Measurements from ENCODE around the gene CIROP.

Gene CIROP

GRCh38 chr14:23070262-23071129 is 34.3 kb downstream of the CIROP start:
- peak overlapping the region; percentile 87 for H3K4me3 ChIP-seq (ENCODE audit: low read depth, low read length, poor library complexity, severe bottlenecking)
- peaks cover 11% of the 10 kb centered on the region for H3K79me2 ChIP-seq (ENCODE audit: insufficient read depth, low read length)
- peak overlapping the region; percentile 97 for H3K4me2 ChIP-seq (ENCODE audit: low read length)
- no peaks in the 10 kb centered on the region for H3K9me3 ChIP-seq (ENCODE audit: low read length)
- peak overlapping the region; percentile 95 for H3K9ac ChIP-seq (ENCODE audit: low read length)
- H2AFZ ChIP-seq (ENCODE audit: low read length) = no peak overlapping the region
- H3F3A ChIP-seq (ENCODE audit: insufficient read depth, low read length) = no peaks in the 10 kb centered on the region
- H3K4me1 ChIP-seq (ENCODE audit: insufficient read depth, low read length, severe bottlenecking) = peaks cover 32% of the 10 kb centered on the region
- H3K9me2 ChIP-seq (ENCODE audit: low read depth, low read length) = no peaks in the 10 kb centered on the region
- H3K27ac ChIP-seq (ENCODE audit: low read depth, low read length, poor library complexity, severe bottlenecking) = peak overlapping the region; percentile 51
- H3K27me3 ChIP-seq (ENCODE audit: insufficient read depth, low read length) = no peaks in the 10 kb centered on the region
- H4K20me1 ChIP-seq (ENCODE audit: insufficient read depth, low read length) = no peaks in the 10 kb centered on the region
- TF ChIP-seq EZH2 (IDR thresholded peaks at IDR 0.05; ENCODE audit: borderline replicate concordance, low read length) = no peak
- no peak for TF ChIP-seq CTCF (IDR thresholded peaks at IDR 0.05; ENCODE audit: low read length)
- H3K36me3 ChIP-seq (ENCODE audit: insufficient read depth, low read length) = peaks cover 56% of the 10 kb centered on the region

GRCh38 chr14:23069413-23069806 is 35.4 kb downstream of the CIROP start:
- no peak overlapping the region for H3K4me3 ChIP-seq (ENCODE audit: low read depth, low read length, poor library complexity, severe bottlenecking)
- H3K9me3 ChIP-seq (ENCODE audit: low read length) = no peaks in the 10 kb centered on the region
- H3K4me1 ChIP-seq (ENCODE audit: insufficient read depth, low read length, severe bottlenecking) = peaks cover 32% of the 10 kb centered on the region
- TF ChIP-seq CTCF (IDR thresholded peaks at IDR 0.05; ENCODE audit: low read length) (no peak), EZH2 (IDR thresholded peaks at IDR 0.05; ENCODE audit: borderline replicate concordance, low read length) (no peak)
- H3K79me2 ChIP-seq (ENCODE audit: insufficient read depth, low read length) = peaks cover 11% of the 10 kb centered on the region
- H3K4me2 ChIP-seq (ENCODE audit: low read length) = peak overlapping the region; percentile 24
- H3K27me3 ChIP-seq (ENCODE audit: insufficient read depth, low read length) = no peaks in the 10 kb centered on the region
- H2AFZ ChIP-seq (ENCODE audit: low read length) = no peak overlapping the region
- H3K27ac ChIP-seq (ENCODE audit: low read depth, low read length, poor library complexity, severe bottlenecking) = peak overlapping the region; percentile 3
- H3K9ac ChIP-seq (ENCODE audit: low read length) = no peak overlapping the region; the same call in 1 of the 2 replicates
- no peaks in the 10 kb centered on the region for H3F3A ChIP-seq (ENCODE audit: insufficient read depth, low read length)
- H3K9me2 ChIP-seq (ENCODE audit: low read depth, low read length) = no peaks in the 10 kb centered on the region
- peaks cover 57% of the 10 kb centered on the region for H3K36me3 ChIP-seq (ENCODE audit: insufficient read depth, low read length)
- no peaks in the 10 kb centered on the region for H4K20me1 ChIP-seq (ENCODE audit: insufficient read depth, low read length)

GRCh38 chr14:23068789-23069412 is 35.9 kb downstream of the CIROP start:
- Histone ChIP-seq H3K4me1 (ENCODE audit: insufficient read depth, low read length, severe bottlenecking) (peaks cover 32% of the 10 kb centered on the region), H3K27me3 (ENCODE audit: insufficient read depth, low read length) (no peaks in the 10 kb centered on the region), H3K9me2 (ENCODE audit: low read depth, low read length) (no peaks in the 10 kb centered on the region), H3K79me2 (ENCODE audit: insufficient read depth, low read length) (peaks cover 11% of the 10 kb centered on the region), H3K9me3 (ENCODE audit: low read length) (no peaks in the 10 kb centered on the region), H2AFZ (ENCODE audit: low read length) (no peak overlapping the region), H3F3A (ENCODE audit: insufficient read depth, low read length) (no peaks in the 10 kb centered on the region), H3K27ac (ENCODE audit: low read depth, low read length, poor library complexity, severe bottlenecking) (no peak overlapping the region), H3K36me3 (ENCODE audit: insufficient read depth, low read length) (peaks cover 61% of the 10 kb centered on the region), H3K9ac (ENCODE audit: low read length) (no peak overlapping the region; the same call in 1 of the 2 replicates), H4K20me1 (ENCODE audit: insufficient read depth, low read length) (no peaks in the 10 kb centered on the region), H3K4me3 (ENCODE audit: low read depth, low read length, poor library complexity, severe bottlenecking) (peak overlapping the region; percentile 9), H3K4me2 (ENCODE audit: low read length) (peak overlapping the region; percentile 20; the same call in 1 of the 2 replicates)
- no peak for TF ChIP-seq EZH2 (IDR thresholded peaks at IDR 0.05; ENCODE audit: borderline replicate concordance, low read length)
- TF ChIP-seq CTCF (IDR thresholded peaks at IDR 0.05; ENCODE audit: low read length) = peak; percentile 100

All from OCI-LY1 (cell line).